Measurements from ENCODE around the gene RMND5B. TPM values are rescaled to one million over a fixed set of nuclear protein-coding genes. Genes with fewer than 3 reads are reported as not detected.
A peak's percentile ranks its signal among the peaks of the same experiment; 100 is the strongest.

RMND5B gene
- total RNA-seq, 1 donor from 2014 or later, result 51.3 TPM

DNA sequence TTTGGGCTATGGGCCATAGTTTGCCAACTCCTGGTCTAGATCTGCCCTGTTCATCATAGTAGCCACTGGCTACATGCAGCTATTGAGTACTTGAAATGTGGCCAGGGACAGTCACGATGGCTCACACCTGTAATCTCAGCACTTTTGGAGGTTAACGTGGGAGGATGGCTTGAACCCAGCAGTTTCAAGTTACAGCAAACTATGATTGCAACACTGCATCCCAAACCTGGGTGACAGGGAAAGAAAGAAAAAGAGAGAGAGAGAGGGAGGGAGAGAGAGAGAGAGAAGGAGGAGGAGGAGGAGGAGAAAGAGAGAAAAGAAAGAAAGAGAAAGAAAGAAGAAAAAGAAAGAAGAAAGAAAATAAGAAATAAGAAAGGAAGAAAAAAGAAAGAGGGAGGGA is 61.4 kb downstream of the RMND5B start:
- Mint-ChIP-seq H3K4me1 (ENCODE audit: low read depth, unreplicated experiment) (no peaks in the 10 kb centered on the region), H3K4me3 (ENCODE audit: unreplicated experiment) (no peak overlapping the region), H3K36me3 (ENCODE audit: unreplicated experiment) (peaks cover 4% of the 10 kb centered on the region), H3K27ac (ENCODE audit: unreplicated experiment) (no peak overlapping the region), H3K27me3 (ENCODE audit: unreplicated experiment) (peaks cover 3% of the 10 kb centered on the region), H3K9me3 (ENCODE audit: unreplicated experiment) (peaks cover 4% of the 10 kb centered on the region)
- TF ChIP-seq, protein P1, sequence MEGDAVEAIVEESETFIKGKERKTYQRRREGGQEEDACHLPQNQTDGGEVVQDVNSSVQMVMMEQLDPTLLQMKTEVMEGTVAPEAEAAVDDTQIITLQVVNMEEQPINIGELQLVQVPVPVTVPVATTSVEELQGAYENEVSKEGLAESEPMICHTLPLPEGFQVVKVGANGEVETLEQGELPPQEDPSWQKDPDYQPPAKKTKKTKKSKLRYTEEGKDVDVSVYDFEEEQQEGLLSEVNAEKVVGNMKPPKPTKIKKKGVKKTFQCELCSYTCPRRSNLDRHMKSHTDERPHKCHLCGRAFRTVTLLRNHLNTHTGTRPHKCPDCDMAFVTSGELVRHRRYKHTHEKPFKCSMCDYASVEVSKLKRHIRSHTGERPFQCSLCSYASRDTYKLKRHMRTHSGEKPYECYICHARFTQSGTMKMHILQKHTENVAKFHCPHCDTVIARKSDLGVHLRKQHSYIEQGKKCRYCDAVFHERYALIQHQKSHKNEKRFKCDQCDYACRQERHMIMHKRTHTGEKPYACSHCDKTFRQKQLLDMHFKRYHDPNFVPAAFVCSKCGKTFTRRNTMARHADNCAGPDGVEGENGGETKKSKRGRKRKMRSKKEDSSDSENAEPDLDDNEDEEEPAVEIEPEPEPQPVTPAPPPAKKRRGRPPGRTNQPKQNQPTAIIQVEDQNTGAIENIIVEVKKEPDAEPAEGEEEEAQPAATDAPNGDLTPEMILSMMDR (IDR thresholded peaks at IDR 0.05; ENCODE audit: partially characterized antibody, unreplicated experiment), result no peak
- DNase-seq, result no peak

- H3K27me3 Mint-ChIP-seq (ENCODE audit: unreplicated experiment), result peaks cover 3% of the 10 kb centered on the region
- TF ChIP-seq, protein P1 (IDR thresholded peaks at IDR 0.05; ENCODE audit: partially characterized antibody, unreplicated experiment), result no peak
- H3K4me3 Mint-ChIP-seq (ENCODE audit: unreplicated experiment), result no peak overlapping the region
- peaks cover 4% of the 10 kb centered on the region for H3K36me3 Mint-ChIP-seq (ENCODE audit: unreplicated experiment)
- no peak for DNase-seq
- H3K27ac Mint-ChIP-seq (ENCODE audit: unreplicated experiment), result no peak overlapping the region
- H3K4me1 Mint-ChIP-seq (ENCODE audit: low read depth, unreplicated experiment), result no peaks in the 10 kb centered on the region
- peaks cover 4% of the 10 kb centered on the region for H3K9me3 Mint-ChIP-seq (ENCODE audit: unreplicated experiment)
These were observed 62.0 kb downstream of the RMND5B start for GRCh38 chr5:178192787-178193186.

GRCh38 chr5:178193251-178193809 is 62.5 kb downstream of the RMND5B start:
- H3K4me1 Mint-ChIP-seq (ENCODE audit: low read depth, unreplicated experiment), result no peaks in the 10 kb centered on the region
- peak overlapping the region; percentile 3 for H3K27ac Mint-ChIP-seq (ENCODE audit: unreplicated experiment)
- peaks cover 4% of the 10 kb centered on the region for H3K9me3 Mint-ChIP-seq (ENCODE audit: unreplicated experiment)
- TF ChIP-seq, protein P1 (IDR thresholded peaks at IDR 0.05; ENCODE audit: partially characterized antibody, unreplicated experiment), result no peak
- H3K36me3 Mint-ChIP-seq (ENCODE audit: unreplicated experiment), result peaks cover 4% of the 10 kb centered on the region
- H3K4me3 Mint-ChIP-seq (ENCODE audit: unreplicated experiment), result no peak overlapping the region
- H3K27me3 Mint-ChIP-seq (ENCODE audit: unreplicated experiment), result peaks cover 3% of the 10 kb centered on the region
- DNase-seq, result no peak

DNA sequence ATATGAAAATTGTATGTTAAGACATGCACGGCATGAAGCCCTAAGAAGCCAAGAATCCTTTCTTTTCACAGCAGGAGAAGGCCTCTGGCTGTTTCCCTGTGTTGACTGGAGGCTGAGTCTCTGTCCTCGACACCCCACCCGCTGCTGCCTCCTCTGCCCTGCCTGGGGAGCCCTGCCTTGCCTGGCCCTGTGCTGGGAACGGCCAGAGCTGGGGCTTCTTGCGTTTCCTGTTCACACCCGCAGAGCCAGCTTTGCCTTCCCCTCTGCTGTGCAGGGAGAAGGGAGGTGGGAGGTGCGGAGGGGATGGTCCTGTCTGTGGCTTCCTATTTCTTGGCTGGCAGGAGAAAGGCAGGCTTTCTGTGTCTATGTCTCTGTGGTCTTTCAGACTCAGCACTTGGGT is 63.2 kb downstream of the RMND5B start:
- no peaks in the 10 kb centered on the region for H3K4me1 Mint-ChIP-seq (ENCODE audit: low read depth, unreplicated experiment)
- no peak overlapping the region for H3K4me3 Mint-ChIP-seq (ENCODE audit: unreplicated experiment)
- no peak overlapping the region for H3K27ac Mint-ChIP-seq (ENCODE audit: unreplicated experiment)

GRCh38 chr5:178196281-178196812 is 65.5 kb downstream of the RMND5B start:
- H3K36me3 Mint-ChIP-seq (ENCODE audit: unreplicated experiment), result peaks cover 4% of the 10 kb centered on the region
- TF ChIP-seq, protein P1 (IDR thresholded peaks at IDR 0.05; ENCODE audit: partially characterized antibody, unreplicated experiment), result no peak
- H3K27ac Mint-ChIP-seq (ENCODE audit: unreplicated experiment), result no peak overlapping the region
- H3K4me1 Mint-ChIP-seq (ENCODE audit: low read depth, unreplicated experiment), result no peaks in the 10 kb centered on the region
- H3K4me3 Mint-ChIP-seq (ENCODE audit: unreplicated experiment), result no peak overlapping the region
- DNase-seq, result no peak
- H3K9me3 Mint-ChIP-seq (ENCODE audit: unreplicated experiment), result peaks cover 4% of the 10 kb centered on the region
- peaks cover 3% of the 10 kb centered on the region for H3K27me3 Mint-ChIP-seq (ENCODE audit: unreplicated experiment)

More for the DNA sequence above, 63.2 kb downstream of the RMND5B start:
- Mint-ChIP-seq H3K9me3 (ENCODE audit: unreplicated experiment) (peaks cover 4% of the 10 kb centered on the region), H3K36me3 (ENCODE audit: unreplicated experiment) (peaks cover 4% of the 10 kb centered on the region), H3K27me3 (ENCODE audit: unreplicated experiment) (peaks cover 3% of the 10 kb centered on the region)
- TF ChIP-seq, protein P1 (IDR thresholded peaks at IDR 0.05; ENCODE audit: partially characterized antibody, unreplicated experiment), result no peak
- no peak for DNase-seq

Data from glutamatergic neuron (in vitro differentiated cells).